IMR-90 (cell line): ENCODE data around the gene STUM. TPM values are rescaled to one million over a fixed set of nuclear protein-coding genes. Genes with fewer than 3 reads are reported as not detected.

Experiments
- ATAC-seq: fragments of 200-7000 bp; cut with Tn5 transposase; 2 replicates; pipeline ENCODE4 v1.9.1; 2020; ENCODE audit warnings: low read depth, mild to moderate bottlenecking, moderate library complexity
- BruUV-seq: library from RNA; stranded (reverse); fragments of 400-500 nt; replicated peaks from 2 replicates; lab custom pipeline; 2021; lab: Mats Ljungman, UMichigan
- CTCF ChIA-PET: fragments of 300-600 bp; formaldehyde crosslinking; extraction: SDS; loops from one replicate; lab custom pipeline; 2021; ENCODE audit warnings: antibody characterized with exemption; lab: Yijun Ruan, JAX
- POLR2A ChIA-PET: fragments of 300-600 bp; sonication (Branson Sonifier 250); formaldehyde crosslinking; loops from one replicate; lab custom pipeline; 2022; ENCODE audit warnings: antibody characterized with exemption; ENCODE audit not compliant: unreplicated experiment; lab: Charles Lee
- DNase-seq: peaks from one replicate; pipeline ENCODE4 v3.0.0; 2013
- H2AFZ ChIP-seq: replicated peaks from 2 replicates; pipeline ENCODE3; 2013; ENCODE audit warnings: low read length, mild to moderate bottlenecking; ENCODE audit not compliant: poor library complexity
- H2AK5ac ChIP-seq: 2 replicates; pipeline ENCODE4 v1.6.1; 2013; ENCODE audit warnings: low read depth, low read length, inconsistent platforms
- H2AK9ac ChIP-seq: replicated peaks from 2 replicates; pipeline ENCODE3; 2013; ENCODE audit warnings: mild to moderate bottlenecking, low read depth, low read length, moderate library complexity; ENCODE audit not compliant: poor library complexity
- H2BK120ac ChIP-seq: 2 replicates; pipeline ENCODE4 v1.6.1; 2013; ENCODE audit warnings: low read depth, low read length, inconsistent platforms
- H2BK15ac ChIP-seq: 3 replicates; pipeline ENCODE4 v1.6.1; 2013; ENCODE audit warnings: low read depth, low read length, inconsistent platforms
- H2BK20ac ChIP-seq: 2 replicates; pipeline ENCODE4 v1.6.1; 2013; ENCODE audit warnings: low read depth, mild to moderate bottlenecking, inconsistent platforms, low read length, moderate library complexity
- H2BK5ac ChIP-seq: 2 replicates; pipeline ENCODE4 v1.6.1; 2013; ENCODE audit warnings: mild to moderate bottlenecking, low read depth, low read length, inconsistent platforms; ENCODE audit not compliant: poor library complexity, severe bottlenecking
- H3K14ac ChIP-seq: replicated peaks from 2 replicates; pipeline ENCODE4 v1.6.1; 2013; ENCODE audit warnings: low read depth, low read length, inconsistent platforms
- H3K18ac ChIP-seq: 2 replicates; pipeline ENCODE4 v1.6.1; 2013; ENCODE audit warnings: low read depth, low read length, control low read depth
- H3K23ac ChIP-seq: 2 replicates; pipeline ENCODE4 v1.6.1; 2013; ENCODE audit warnings: low read depth, low read length, inconsistent platforms
- H3K27ac ChIP-seq: 2 replicates; pipeline ENCODE4 v1.5.1; 2013; ENCODE audit warnings: mild to moderate bottlenecking, control low read depth, low read length; ENCODE audit not compliant: insufficient read depth
- H3K27me3 ChIP-seq: 2 replicates; pipeline ENCODE4 v1.6.1; 2013; ENCODE audit warnings: low read length; ENCODE audit not compliant: control insufficient read depth, insufficient read depth
- H3K36me3 ChIP-seq: 2 replicates; pipeline ENCODE4 v1.6.1; 2013; ENCODE audit warnings: low read length, mixed read lengths; ENCODE audit not compliant: control insufficient read depth, insufficient read depth
- H3K4ac ChIP-seq: 2 replicates; pipeline ENCODE4 v1.6.1; 2013; ENCODE audit warnings: low read depth, low read length, inconsistent platforms
- H3K4me1 ChIP-seq: 2 replicates; pipeline ENCODE4 v1.6.1; 2013; ENCODE audit warnings: low read length, mixed read lengths; ENCODE audit not compliant: control insufficient read depth, insufficient read depth
- H3K4me2 ChIP-seq: 2 replicates; pipeline ENCODE4 v1.6.1; 2013; ENCODE audit warnings: low read depth, mild to moderate bottlenecking, control low read depth, low read length, moderate library complexity
- H3K4me3 ChIP-seq: 2 replicates; pipeline ENCODE4 v1.5.1; 2013; ENCODE audit warnings: low read depth, mild to moderate bottlenecking, control low read depth, low read length, moderate library complexity; ENCODE audit not compliant: insufficient read depth
- H3K56ac ChIP-seq: 2 replicates; pipeline ENCODE4 v1.6.1; 2013; ENCODE audit warnings: low read length, inconsistent platforms; ENCODE audit not compliant: insufficient read depth; ENCODE audit errors: extremely low read depth
- H3K79me1 ChIP-seq, 2 experiments: 2 replicates each; pipeline ENCODE4 v1.6.1; 2013; ENCODE audit warnings: low read length in 2 of 2, inconsistent platforms in 1 of 2, low read depth in 1 of 2
- H3K9ac ChIP-seq: 2 replicates; pipeline ENCODE4 v1.6.1; 2013; ENCODE audit warnings: low read depth, low read length, control low read depth
- H3K9me1 ChIP-seq: 2 replicates; pipeline ENCODE4 v1.6.1; 2013; ENCODE audit warnings: low read length, inconsistent platforms; ENCODE audit not compliant: insufficient read depth
- H3K9me3 ChIP-seq: 2 replicates; pipeline ENCODE4 v1.6.1; 2013; ENCODE audit warnings: low read length; ENCODE audit not compliant: control insufficient read depth, insufficient read depth
- H4K20me1 ChIP-seq: 2 replicates; pipeline ENCODE4 v1.6.1; 2013; ENCODE audit warnings: low read length, inconsistent platforms; ENCODE audit not compliant: insufficient read depth
- H4K5ac ChIP-seq: 2 replicates; pipeline ENCODE4 v1.6.1; 2013; ENCODE audit warnings: mild to moderate bottlenecking, low read depth, low read length, control low read depth
- H4K8ac ChIP-seq, 2 experiments: 2 replicates each; pipeline ENCODE4 v1.6.1; 2013; ENCODE audit warnings: low read depth in 2 of 2, low read length in 2 of 2, control low read depth in 1 of 2, inconsistent platforms in 1 of 2
- H4K91ac ChIP-seq: 2 replicates; pipeline ENCODE4 v1.6.1; 2013; ENCODE audit warnings: low read depth, low read length, inconsistent platforms; ENCODE audit not compliant: insufficient read depth
- BHLHE40 ChIP-seq: fragments of 150-350 bp; IDR thresholded peaks from 2 replicates; pipeline ENCODE4 v1.6.1; 2016; ENCODE audit warnings: mild to moderate bottlenecking, low read depth, low read length
- CEBPB ChIP-seq: IDR thresholded peaks from 2 replicates; pipeline ENCODE4 v1.6.1; 2012; ENCODE audit warnings: low read depth, low read length, improper control_type of control experiment
- CTCF ChIP-seq: conservative IDR thresholded peaks from 2 replicates; pipeline ENCODE4 v1.5.1; 2012; ENCODE audit warnings: mild to moderate bottlenecking, low read depth, low read length, improper control_type of control experiment
- ELK1 ChIP-seq: fragments of 150-350 bp; IDR thresholded peaks from 2 replicates; pipeline ENCODE4 v1.6.1; 2016; ENCODE audit warnings: low read depth, mild to moderate bottlenecking, low read length, moderate library complexity, borderline replicate concordance
- FOS ChIP-seq: fragments of 150-350 bp; IDR thresholded peaks from 2 replicates; pipeline ENCODE4 v1.6.1; 2016; ENCODE audit warnings: low read depth, low read length
- MAZ ChIP-seq: IDR thresholded peaks from 2 replicates; pipeline ENCODE4 v1.6.1; 2012; ENCODE audit warnings: low read depth, mild to moderate bottlenecking, low read length, improper control_type of control experiment, moderate library complexity, borderline replicate concordance
- MXI1 ChIP-seq: IDR thresholded peaks from 2 replicates; pipeline ENCODE4 v1.6.1; 2012; ENCODE audit warnings: low read depth, mild to moderate bottlenecking, low read length, moderate library complexity, borderline replicate concordance
- POLR2A ChIP-seq: IDR thresholded peaks from 2 replicates; pipeline ENCODE4 v1.6.1; 2012; ENCODE audit warnings: mild to moderate bottlenecking, low read depth, low read length
- RAD21 ChIP-seq: IDR thresholded peaks from 2 replicates; pipeline ENCODE4 v1.6.1; 2012; ENCODE audit warnings: low read length, improper control_type of control experiment
- RCOR1 ChIP-seq: IDR thresholded peaks from 2 replicates; pipeline ENCODE4 v1.6.1; 2012; ENCODE audit warnings: mild to moderate bottlenecking, low read length, improper control_type of control experiment; ENCODE audit not compliant: insufficient replicate concordance
- RFX5 ChIP-seq: IDR thresholded peaks from 2 replicates; pipeline ENCODE4 v1.8.0; 2012; ENCODE audit warnings: low read depth, mild to moderate bottlenecking, low read length, moderate library complexity
- SMC3 ChIP-seq: fragments of 150-350 bp; IDR thresholded peaks from 2 replicates; pipeline ENCODE4 v1.6.1; 2016; ENCODE audit warnings: low read depth, mild to moderate bottlenecking, antibody characterized with exemption, low read length, moderate library complexity
- WGBS, 2 experiments: methylation state at CpG; one replicate each; pipeline versions ENCODE4 v1.1.5 to v1.1.7; 2013; ENCODE audit warnings: missing lambda C conversion rate in 2 of 2; ENCODE audit not compliant: insufficient read length in 1 of 2; ENCODE audit errors: extremely low coverage in 2 of 2; 5-methylcytosine and 5-hydroxymethylcytosine counted together
- dilution Hi-C: fragments of 300-500 bp; cut with HindIII; formaldehyde crosslinking; loops from one replicate; pipeline ENCODE4 v1.14.3; 2018; ENCODE audit warnings: low sequenced_read_pairs; ENCODE audit not compliant: unreplicated experiment
- in situ Hi-C: fragments of 300-500 bp; cut with MboI; formaldehyde crosslinking; loops from 3 replicates; pipeline ENCODE4 v1.14.3; 2019; ENCODE audit warnings: low sequenced_read_pairs, inconsistent platforms, mixed read lengths
- intact Hi-C: fragments of 100-400 bp; cut with micrococcal nuclease; formaldehyde crosslinking; loops from 2 replicates; pipeline ENCODE4 v1.10.0; 2022
- polyA plus RNA-seq, 3 experiments: library from polyadenylated mRNA; depleted of rRNA; stranded (reverse); fragments of >200 nt; gene quantifications; 2 replicates each; pipeline ENCODE4 v1.2.3, GENCODE V29; 2012; ENCODE audit warnings: low replicate concordance in 1 of 3
- total RNA-seq: library from RNA; depleted of rRNA; stranded (reverse); fragments of >200 nt; gene quantifications from 2 replicates; pipeline ENCODE4 v1.2.3, GENCODE V29; 2012

The STUM gene
- total and polyA plus RNA-seq, 2 of the 4 experiments (the other 2 are of a cell fraction), result not detected

DNA sequence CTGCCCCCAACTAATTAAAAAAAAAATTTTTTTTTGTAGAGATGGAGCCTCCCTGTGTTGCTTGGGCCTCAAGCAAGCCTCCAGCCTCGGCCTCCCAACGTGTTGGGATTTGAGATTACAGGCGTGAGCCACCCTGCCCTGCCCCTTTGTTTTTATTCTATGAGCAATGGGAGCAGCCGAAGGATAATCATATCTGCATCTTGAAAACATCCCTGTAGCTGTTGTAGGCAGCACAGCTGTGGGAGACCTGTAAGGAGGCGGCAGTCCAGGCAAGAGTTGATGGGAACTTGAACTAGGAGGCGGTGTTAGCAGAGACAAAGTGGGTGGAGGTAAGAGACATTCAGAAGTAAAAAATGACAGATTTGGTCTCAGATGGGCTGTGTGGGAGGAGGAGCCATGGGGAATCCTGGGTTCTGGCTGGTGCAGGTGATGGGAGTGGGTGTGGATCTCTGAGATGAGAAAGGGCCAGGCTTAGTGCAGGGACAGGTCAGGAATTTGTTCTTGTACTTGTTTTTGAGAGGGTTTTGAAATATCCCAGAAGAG is 31.3 kb downstream of the STUM start:
- H3K4ac ChIP-seq, result no peak overlapping the region
- no peak overlapping the region for H4K5ac ChIP-seq
- dilution Hi-C loops, result no loop called here
- H2AFZ ChIP-seq, result no peak overlapping the region
- no peaks in the 10 kb centered on the region for H3K79me1 ChIP-seq
- no peak for ATAC-seq
- H2BK15ac ChIP-seq, result no peak overlapping the region
- no peak overlapping the region for H3K4me3 ChIP-seq
- H3K27me3 ChIP-seq, result peaks cover 11% of the 10 kb centered on the region
- intact Hi-C loops, result no loop called here
- H4K20me1 ChIP-seq, result no peaks in the 10 kb centered on the region
- no peak overlapping the region for H3K4me2 ChIP-seq
- no peak overlapping the region for H3K9ac ChIP-seq
- H2BK5ac ChIP-seq, result no peak overlapping the region
- BruUV-seq, result no TSS peak
- H2AK9ac ChIP-seq, result no peak overlapping the region
- H4K8ac ChIP-seq, result no peak overlapping the region
- no peaks in the 10 kb centered on the region for H3K9me1 ChIP-seq
- no peak overlapping the region for H3K27ac ChIP-seq
- H2BK120ac ChIP-seq, result no peak overlapping the region
- ChIA-PET CTCF (no interaction called here), POLR2A (no interaction called here)
- no peak overlapping the region for H4K91ac ChIP-seq
- DNase-seq, result no peak
- H3K36me3 ChIP-seq, result no peaks in the 10 kb centered on the region
- H3K23ac ChIP-seq, result no peak overlapping the region
- H2AK5ac ChIP-seq, result no peak overlapping the region
- TF ChIP-seq CTCF, result no peak
- TF ChIP-seq MAZ, result no peak
- TF ChIP-seq CEBPB, result no peak
- TF ChIP-seq RCOR1, result no peak
- no peak for TF ChIP-seq ELK1
- TF ChIP-seq SMC3, result no peak
- TF ChIP-seq BHLHE40, result no peak
- no peak for TF ChIP-seq POLR2A
- no peak for TF ChIP-seq RAD21
- TF ChIP-seq MXI1, result no peak
- no peak for TF ChIP-seq RFX5
- no peak for TF ChIP-seq FOS
- no peaks in the 10 kb centered on the region for H3K4me1 ChIP-seq
- H3K56ac ChIP-seq, result no peak overlapping the region
- 84% methylated on average over 2 of the region's 6 CpGs; no CpG with 5 or more reads in 1 of the 2 experiments for WGBS, 2 experiments
- no peak overlapping the region for H2BK20ac ChIP-seq
- no peak overlapping the region for H3K14ac ChIP-seq
- H3K9me3 ChIP-seq, result no peaks in the 10 kb centered on the region; the same call in 1 of the 2 replicates
- in situ Hi-C loops, result no loop called here
- H3K18ac ChIP-seq, result no peak overlapping the region
